Effector memory CD4-positive, alpha-beta T cell (primary cell): ENCODE data around the gene FAM187B.

Experiments used
- DNase-seq, 3 donors: peaks; one replicate each; pipeline ENCODE4 v3.0.0-alpha.2; 2020
- H3K27ac ChIP-seq: 2 replicates; pipeline ENCODE4 v1.7.0; 2013; ENCODE audit warnings: mild to moderate bottlenecking, low read length, moderate library complexity; ENCODE audit not compliant: insufficient read depth, poor library complexity, severe bottlenecking
- H3K27me3 ChIP-seq: replicated peaks from 2 replicates; pipeline ENCODE4 v1.7.0; 2013; ENCODE audit warnings: mild to moderate bottlenecking, low read length; ENCODE audit not compliant: insufficient read depth, control insufficient read depth, poor library complexity, severe bottlenecking
- H3K36me3 ChIP-seq: 2 replicates; pipeline ENCODE4 v1.7.0; 2013; ENCODE audit warnings: mild to moderate bottlenecking, low read length, moderate library complexity; ENCODE audit not compliant: control insufficient read depth, insufficient read depth
- H3K4me1 ChIP-seq: 2 replicates; pipeline ENCODE4 v1.7.0; 2013; ENCODE audit warnings: low read length, mild to moderate bottlenecking; ENCODE audit not compliant: control insufficient read depth, insufficient read depth, poor library complexity, severe bottlenecking
- H3K4me3 ChIP-seq: 2 replicates; pipeline ENCODE4 v1.7.0; 2013; ENCODE audit warnings: low read length, low read depth, mild to moderate bottlenecking; ENCODE audit not compliant: insufficient read depth, poor library complexity, severe bottlenecking
- H3K9me3 ChIP-seq: 2 replicates; pipeline ENCODE4 v1.7.0; 2013; ENCODE audit warnings: mild to moderate bottlenecking, low read length, moderate library complexity; ENCODE audit not compliant: control insufficient read depth
- total RNA-seq, 3 donors: gene quantifications; one replicate each; lab custom pipeline; 2026; lab: John Stamatoyannopoulos, UW

FAM187B gene
- 0 reads per million in 3 donors for total RNA-seq

DNA sequence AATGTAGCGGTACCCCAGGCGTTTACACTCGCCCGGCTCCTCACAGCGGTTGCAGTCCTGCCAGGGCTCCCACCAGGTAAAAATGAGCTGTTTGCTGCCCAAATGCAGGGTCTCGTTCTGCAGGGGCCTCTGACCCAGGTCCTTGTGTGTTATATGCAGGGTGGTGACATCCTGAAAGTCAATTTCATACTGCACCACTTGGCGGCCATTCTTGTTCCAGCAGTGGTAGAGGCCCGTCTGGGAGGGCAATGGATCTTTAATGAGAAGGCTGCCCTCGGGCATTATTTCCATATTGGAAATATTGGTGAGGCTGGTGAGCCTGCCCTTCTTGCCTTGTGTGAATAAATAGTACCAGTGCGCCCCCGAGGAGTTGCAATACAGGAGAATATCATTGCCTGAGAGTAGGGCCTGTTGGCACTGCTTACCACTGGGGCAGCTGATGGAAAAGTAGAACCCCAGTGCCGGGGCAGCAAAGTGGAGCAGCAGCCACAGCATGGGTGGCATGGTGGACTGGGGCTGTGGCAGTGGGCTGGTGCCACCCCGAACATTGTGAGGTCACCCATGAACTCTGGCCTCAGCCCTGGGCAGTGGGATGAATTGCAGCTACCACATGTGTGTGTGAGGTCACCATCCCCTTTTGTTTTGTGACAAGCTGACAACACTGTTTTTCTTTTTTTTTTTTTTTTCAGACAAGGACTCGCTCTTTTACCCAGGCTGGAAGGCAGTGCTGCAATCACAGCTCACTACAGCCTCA, at the start of gene FAM187B:
Gene FAM187B (minus strand): TSS at position 563 of the 754 bp plus-strand sequence. CDS start 59 bp downstream, at position 504.
- no peak within 1 kb of the TSS for H3K27ac ChIP-seq
- H3K36me3 ChIP-seq = no peaks in the 10 kb centered on the region
- H3K4me1 ChIP-seq = peaks cover 4% of the 10 kb centered on the region
- no peak within 1 kb of the TSS for H3K4me3 ChIP-seq
- H3K27me3 ChIP-seq = no peaks in the 10 kb centered on the region
- H3K9me3 ChIP-seq = no peaks in the 10 kb centered on the region
- DNase-seq = no peak

GRCh38 chr19:35276706-35277281, 48.3 kb upstream of the FAM187B start:
- Histone ChIP-seq H3K9me3 (no peaks in the 10 kb centered on the region), H3K36me3 (peaks cover 39% of the 10 kb centered on the region), H3K4me1 (no peaks in the 10 kb centered on the region), H3K4me3 (no peak overlapping the region), H3K27ac (no peak overlapping the region), H3K27me3 (no peaks in the 10 kb centered on the region)
- DNase-seq = no peak

- no peaks in the 10 kb centered on the region for H3K27me3 ChIP-seq
Measured at GRCh38 chr19:35274323-35274722, 45.8 kb upstream of the FAM187B start.

DNA sequence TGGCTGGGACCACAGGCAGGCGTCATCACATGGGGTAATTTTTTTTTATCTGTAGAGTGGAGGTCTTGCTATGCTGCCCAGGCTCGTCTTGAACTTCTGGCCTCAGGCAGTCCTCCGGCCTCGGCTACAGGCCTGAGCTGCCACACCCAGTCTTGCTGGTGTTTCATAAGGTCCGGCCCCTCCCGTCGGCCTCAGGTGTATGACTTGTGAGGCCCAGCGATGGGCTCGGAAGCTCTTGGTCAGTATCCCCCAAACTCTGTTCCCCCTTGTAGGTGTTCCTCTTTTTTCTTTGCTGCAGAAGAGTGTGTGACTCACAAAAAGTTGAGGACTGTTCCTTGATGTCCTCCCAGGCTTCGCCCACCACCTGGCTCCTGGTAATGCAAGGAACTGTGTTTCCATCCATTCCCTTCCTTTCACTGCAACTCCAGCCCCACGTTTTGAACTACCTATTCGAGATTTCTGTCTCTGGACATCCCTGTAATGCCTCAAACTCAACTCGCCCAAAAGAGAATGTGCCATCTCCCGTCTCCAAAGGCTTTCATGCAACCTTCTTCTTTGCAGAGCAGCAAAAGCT, 45.2 kb upstream of the FAM187B start:
- Histone ChIP-seq H3K27ac (no peak overlapping the region), H3K4me3 (no peak overlapping the region), H3K36me3 (peaks cover 48% of the 10 kb centered on the region), H3K4me1 (peaks cover 7% of the 10 kb centered on the region), H3K9me3 (no peaks in the 10 kb centered on the region), H3K27me3 (no peaks in the 10 kb centered on the region)
- DNase-seq = no peak

More at GRCh38 chr19:35274323-35274722, 45.8 kb upstream of the FAM187B start:
- H3K36me3 ChIP-seq = peaks cover 53% of the 10 kb centered on the region
- H3K4me3 ChIP-seq = no peak overlapping the region
- H3K9me3 ChIP-seq = no peaks in the 10 kb centered on the region
- H3K4me1 ChIP-seq = peaks cover 7% of the 10 kb centered on the region
- no peak for DNase-seq
- no peak overlapping the region for H3K27ac ChIP-seq

GRCh38 chr19:35272954-35273649, 44.6 kb upstream of the FAM187B start:
- Histone ChIP-seq H3K4me3 (no peak overlapping the region), H3K9me3 (no peaks in the 10 kb centered on the region), H3K27ac (no peak overlapping the region), H3K36me3 (peaks cover 44% of the 10 kb centered on the region), H3K27me3 (no peaks in the 10 kb centered on the region), H3K4me1 (peaks cover 7% of the 10 kb centered on the region)
- no peak for DNase-seq

- Histone ChIP-seq H3K27me3 (no peaks in the 10 kb centered on the region), H3K27ac (no peak overlapping the region), H3K36me3 (peaks cover 41% of the 10 kb centered on the region), H3K4me3 (no peak overlapping the region), H3K4me1 (peaks cover 8% of the 10 kb centered on the region), H3K9me3 (no peaks in the 10 kb centered on the region)
- no peak for DNase-seq
Measured at GRCh38 chr19:35272122-35272719, 43.7 kb upstream of the FAM187B start.

DNA sequence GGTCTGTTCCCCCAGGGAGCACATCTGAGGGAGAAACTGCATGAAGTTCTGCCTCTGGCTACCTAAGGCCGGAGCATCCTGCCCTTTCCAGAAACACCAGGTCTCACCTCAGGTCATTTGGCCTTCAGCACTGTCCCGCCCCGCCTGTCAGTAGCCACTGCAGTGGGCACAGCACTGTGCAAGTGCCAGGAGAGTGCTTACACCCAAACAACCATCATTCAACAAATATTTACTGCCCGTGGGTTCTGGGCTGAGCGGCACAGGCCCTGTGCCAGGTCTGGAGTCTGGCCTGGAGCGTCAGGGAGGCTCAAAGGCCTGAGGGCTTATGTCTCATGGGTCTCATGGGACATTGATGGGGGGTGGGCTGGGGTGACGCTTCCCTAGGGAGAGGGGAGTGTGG, 43.0 kb upstream of the FAM187B start:
- Histone ChIP-seq H3K27ac (no peak overlapping the region), H3K27me3 (no peaks in the 10 kb centered on the region), H3K36me3 (peaks cover 35% of the 10 kb centered on the region), H3K4me1 (peaks cover 13% of the 10 kb centered on the region), H3K4me3 (no peak overlapping the region), H3K9me3 (no peaks in the 10 kb centered on the region)
- no peak for DNase-seq

- Histone ChIP-seq H3K36me3 (peaks cover 26% of the 10 kb centered on the region), H3K9me3 (no peaks in the 10 kb centered on the region), H3K4me3 (no peak overlapping the region), H3K27me3 (no peaks in the 10 kb centered on the region), H3K27ac (peak overlapping the region; percentile 71), H3K4me1 (peaks cover 13% of the 10 kb centered on the region)
- DNase-seq = no peak
Measured at GRCh38 chr19:35270381-35270811, 41.9 kb upstream of the FAM187B start.

DNA sequence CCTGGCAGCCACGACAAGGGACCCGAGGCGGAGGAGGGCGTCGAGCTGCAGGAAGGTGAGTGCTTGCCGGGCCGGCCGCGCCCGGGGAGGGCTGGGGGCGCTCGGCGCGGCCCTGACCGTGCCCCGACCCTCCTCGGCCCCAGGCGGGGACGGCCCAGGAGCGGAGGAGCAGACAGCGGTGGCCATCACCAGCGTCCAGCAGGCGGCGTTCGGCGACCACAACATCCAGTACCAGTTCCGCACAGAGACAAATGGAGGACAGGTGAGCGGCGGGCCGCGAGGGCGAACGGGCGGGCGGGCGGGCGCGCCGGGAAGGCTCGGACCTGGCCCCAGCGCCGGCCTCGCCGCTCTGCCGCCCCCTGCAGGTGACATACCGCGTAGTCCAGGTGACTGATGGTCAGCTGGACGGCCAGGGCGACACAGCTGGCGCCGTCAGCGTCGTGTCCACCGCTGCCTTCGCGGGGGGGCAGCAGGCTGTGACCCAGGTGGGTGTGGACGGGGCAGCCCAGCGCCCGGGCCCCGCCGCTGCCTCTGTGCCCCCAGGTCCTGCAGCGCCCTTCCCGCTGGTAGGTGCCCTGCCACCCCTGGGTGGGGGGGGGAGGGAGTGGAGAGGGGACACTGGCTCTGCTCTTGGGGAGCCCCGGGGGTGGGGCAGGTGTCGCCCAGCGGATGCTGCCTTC, 41.0 kb upstream of the FAM187B start:
- Histone ChIP-seq H3K27ac (peak overlapping the region; percentile 71), H3K9me3 (no peaks in the 10 kb centered on the region), H3K4me1 (peaks cover 13% of the 10 kb centered on the region), H3K27me3 (no peaks in the 10 kb centered on the region), H3K36me3 (peaks cover 28% of the 10 kb centered on the region), H3K4me3 (peak overlapping the region; percentile 44)
- peak; percentile 47 to 68 (median 48) for DNase-seq
